Epithelial cell of esophagus (primary cell): ENCODE data around the gene CAMKMT.

Experiments used
- DNase-seq: peaks from one replicate; pipeline ENCODE4 v3.0.0; 2010; ENCODE audit warnings: low read depth
- H3K4me3 ChIP-seq: 2 replicates; pipeline ENCODE4 v1.5.1; 2011; ENCODE audit warnings: mild to moderate bottlenecking, low read length, control low read depth
- CTCF ChIP-seq: IDR thresholded peaks from 2 replicates; pipeline ENCODE4 v1.5.1; 2011; ENCODE audit warnings: low read depth, mild to moderate bottlenecking, low read length, control low read depth, inconsistent platforms; ENCODE audit not compliant: insufficient read depth; ENCODE audit errors: missing control alignments

CAMKMT gene

GRCh38 chr2:44801841-44802776 is 440.4 kb downstream of the CAMKMT start:
- no peak overlapping the region for H3K4me3 ChIP-seq
- TF ChIP-seq CTCF = no peak
- peak; percentile 10 for DNase-seq

- no peak overlapping the region for H3K4me3 ChIP-seq
- DNase-seq = peak; percentile 3
- TF ChIP-seq CTCF = no peak
Measured at GRCh38 chr2:44802777-44803424, 441.2 kb downstream of the CAMKMT start.

- DNase-seq = no peak
- no peak for TF ChIP-seq CTCF
Measured at GRCh38 chr2:44804406-44805265, 442.9 kb downstream of the CAMKMT start.

GRCh38 chr2:44805401-44806235 is 443.9 kb downstream of the CAMKMT start:
- TF ChIP-seq CTCF = no peak
- DNase-seq = no peak
- H3K4me3 ChIP-seq = no peak overlapping the region

More at GRCh38 chr2:44804406-44805265, 442.9 kb downstream of the CAMKMT start:
- no peak overlapping the region for H3K4me3 ChIP-seq

- TF ChIP-seq CTCF = no peak
- H3K4me3 ChIP-seq = no peak overlapping the region
- DNase-seq = no peak
Measured at GRCh38 chr2:44807201-44808025, 445.7 kb downstream of the CAMKMT start.
